HT1080 (cell line): ENCODE data around the gene IREB2. TPM values are rescaled to one million over a fixed set of nuclear protein-coding genes. Genes with fewer than 3 reads are reported as not detected.
A peak's percentile ranks its signal among the peaks of the same experiment; 100 is the strongest.
"Not testable (repeated sequence)": the region's sequence is repeated elsewhere in the genome, so short reads cannot be mapped to it uniquely, and the experiment has no call there.

Source experiments
- DNase-seq: peaks from one replicate; pipeline ENCODE4 v3.0.0-alpha.2; 2015; ENCODE audit warnings: low read depth
- total RNA-seq: library from RNA; depleted of rRNA; stranded (reverse); fragments of >200 nt; shearing (Covaris generic); gene quantifications from 2 replicates; pipeline ENCODE4 v1.2.3, GENCODE V29; 2014

The IREB2 gene
- total RNA-seq, 1 experiment from 2014 or later: 14.5 TPM

- no peak for DNase-seq
Observed at GRCh38 chr15:78434134-78434533, 3.9 kb upstream of the IREB2 start.

GRCh38 chr15:78434711-78435110, 3.3 kb upstream of the IREB2 start:
- not testable (repeated sequence) for DNase-seq

GRCh38 chr15:78437107-78437761, 782 bp upstream of the IREB2 start:
- DNase-seq: peak; percentile 13

- peak; percentile 21 for DNase-seq
Observed at GRCh38 chr15:78438619-78439285, 736 bp downstream of the IREB2 start.

DNA sequence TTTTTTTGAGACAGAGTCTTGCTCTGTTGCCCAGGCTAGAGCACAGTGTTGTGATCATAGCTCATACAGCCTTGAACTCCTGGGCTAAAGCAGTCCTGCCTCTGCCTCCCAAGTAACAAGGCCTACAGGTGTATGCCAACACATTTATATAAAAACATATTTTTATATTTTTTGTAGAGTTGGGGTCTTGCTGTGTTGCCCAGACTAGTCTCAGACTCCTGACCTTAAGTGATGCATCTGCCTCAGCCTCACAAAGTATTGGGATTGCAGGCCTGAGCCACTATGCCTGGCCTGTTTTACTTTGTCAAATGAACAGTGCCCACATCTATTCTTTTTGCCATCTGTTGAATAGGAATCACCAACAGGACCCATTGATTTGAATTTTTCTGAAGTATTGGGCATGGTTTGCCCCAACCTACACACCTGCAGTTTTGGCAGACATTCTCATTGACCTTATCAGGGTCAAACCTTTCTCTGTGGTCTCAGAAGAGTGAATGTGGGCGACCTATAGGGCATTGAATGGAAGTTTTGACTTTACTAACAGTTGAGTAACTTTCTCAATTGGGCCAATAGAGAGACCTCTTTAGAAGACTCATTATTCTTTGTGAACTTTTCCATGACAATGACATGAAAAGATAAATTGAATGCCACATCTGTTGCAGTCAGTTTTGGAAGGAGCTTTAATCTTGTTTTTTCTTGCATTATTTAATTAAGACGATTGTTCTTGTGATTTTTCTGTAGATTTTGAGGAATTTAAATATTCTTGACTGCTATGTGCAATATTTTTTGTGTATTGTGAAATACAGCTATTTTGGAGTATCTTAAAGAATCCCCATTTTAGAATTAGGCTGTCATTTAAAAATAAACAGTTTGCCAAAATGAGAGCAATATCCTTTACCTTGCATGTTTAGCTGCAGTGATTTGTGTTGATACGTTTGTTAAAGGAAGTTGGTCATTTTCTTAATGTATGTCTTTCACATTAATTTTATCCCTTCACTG, 2.7 kb downstream of the IREB2 start:
- DNase-seq: no peak

DNA sequence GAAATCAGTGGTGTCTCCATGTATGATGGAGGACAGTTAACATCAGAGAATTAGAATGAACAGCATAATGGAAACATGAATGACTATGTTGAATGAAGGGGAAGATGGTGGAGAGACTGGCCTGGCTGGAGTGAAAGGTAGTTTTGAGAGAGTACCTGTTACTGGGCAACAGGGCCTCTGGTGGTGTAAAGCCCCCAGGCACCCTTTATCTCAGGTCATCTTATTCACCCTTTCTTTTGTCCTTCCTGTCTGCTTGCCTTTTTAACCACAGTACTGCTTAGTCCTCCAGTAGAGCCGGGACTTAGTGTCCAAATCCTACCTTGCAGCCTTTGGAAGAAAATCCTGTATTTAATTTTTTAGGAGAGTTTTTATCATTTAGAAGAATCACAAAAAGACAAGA, 6.2 kb downstream of the IREB2 start:
- DNase-seq: no peak

- DNase-seq: no peak
Observed at GRCh38 chr15:78445875-78446274, 7.9 kb downstream of the IREB2 start.

DNA sequence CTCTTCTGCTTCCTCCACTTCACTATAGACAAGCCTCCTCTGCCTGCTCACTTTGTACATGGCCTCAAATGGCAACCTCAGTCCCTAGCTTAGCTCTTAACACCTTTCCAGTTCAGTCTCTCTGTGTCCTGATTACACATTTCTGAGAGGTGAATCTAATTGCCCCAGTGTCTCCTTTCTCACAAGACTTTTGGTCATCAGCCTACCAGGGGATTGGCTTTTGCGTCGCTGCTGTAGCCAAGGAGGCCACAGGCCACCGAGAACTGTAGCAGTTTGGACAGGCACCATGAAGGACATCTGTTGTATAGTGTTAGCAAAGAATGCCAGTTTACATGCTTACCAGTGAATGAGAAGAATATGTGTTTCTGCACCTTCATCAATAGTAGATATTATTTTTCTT, 8.5 kb downstream of the IREB2 start:
- DNase-seq: no peak

DNA sequence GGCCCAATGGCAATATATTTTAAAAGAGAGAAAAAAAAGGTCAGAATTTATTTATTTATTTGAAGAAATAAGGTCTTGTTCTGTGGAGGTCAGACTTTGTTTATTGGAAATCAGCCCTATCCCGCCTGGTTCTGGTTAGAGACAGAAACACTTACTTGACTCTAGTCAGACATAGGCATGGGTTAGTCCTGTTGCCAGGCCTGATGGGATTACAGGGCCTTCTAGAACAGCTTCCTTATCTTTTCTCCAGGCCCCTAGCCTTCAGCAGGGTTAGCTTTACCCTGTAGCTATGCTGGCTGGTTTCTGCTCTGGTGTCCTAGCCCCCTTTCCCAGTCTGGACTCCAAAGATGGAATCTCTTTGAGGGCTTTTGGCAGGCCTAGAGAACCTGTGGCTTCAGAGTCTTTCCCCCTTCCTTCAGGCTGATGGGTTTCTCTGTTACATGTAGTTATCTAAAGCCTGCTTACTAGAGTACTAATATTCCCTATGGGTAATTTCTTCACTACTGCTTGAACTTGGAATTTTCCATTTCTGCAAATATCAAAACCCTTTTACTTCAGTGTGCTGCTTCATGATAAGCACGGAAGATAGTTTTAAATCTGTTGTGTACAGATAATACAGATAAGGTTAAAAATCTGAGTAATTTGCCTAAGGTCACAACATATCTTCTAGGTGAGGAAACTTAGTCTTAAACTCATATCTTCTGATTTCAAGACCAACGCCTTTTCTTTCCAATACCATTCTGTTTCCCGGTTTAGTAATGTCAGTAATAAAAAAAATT, 10.6 kb downstream of the IREB2 start:
- DNase-seq: no peak

DNA sequence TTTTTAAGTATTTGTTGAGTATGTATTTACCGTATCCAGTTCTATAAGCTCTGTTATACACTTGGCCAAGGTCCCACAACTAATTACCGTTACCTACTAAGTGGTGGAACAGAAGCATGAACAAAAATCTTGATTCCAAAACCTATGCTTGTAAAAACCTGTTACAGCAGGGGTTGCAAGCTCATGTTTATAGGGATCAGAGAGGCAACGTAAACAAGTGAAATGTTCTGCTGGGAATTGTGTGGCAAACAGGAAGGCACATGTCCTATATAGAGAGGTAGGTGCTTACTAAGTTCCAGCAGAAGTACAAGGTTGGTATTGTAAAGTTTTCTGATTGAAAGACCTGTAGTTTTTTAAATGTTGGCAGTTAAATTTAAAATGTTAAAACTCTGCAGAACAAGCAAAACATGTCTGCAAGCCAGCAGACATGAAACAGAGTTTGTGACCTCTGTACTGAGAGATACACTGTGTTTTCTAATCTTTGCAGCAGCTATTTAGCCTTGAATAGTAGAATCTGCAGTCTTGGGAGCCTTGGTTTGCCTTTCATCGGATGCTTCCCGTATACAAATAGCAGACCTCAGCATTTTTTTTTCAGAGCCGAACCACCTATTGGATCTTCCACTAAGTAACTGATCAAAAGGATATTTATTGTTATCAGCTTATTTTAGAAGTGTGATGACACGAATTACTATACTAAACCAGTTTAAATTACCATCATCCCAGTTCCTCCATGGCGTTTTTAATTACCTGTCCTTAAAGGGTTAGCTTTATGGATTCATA, 11.4 kb downstream of the IREB2 start:
- DNase-seq: no peak

- DNase-seq: no peak
Observed at GRCh38 chr15:78450285-78450858, 12.4 kb downstream of the IREB2 start.

- DNase-seq: no peak
Observed at GRCh38 chr15:78452485-78452884, 14.5 kb downstream of the IREB2 start.

- DNase-seq: no peak
Observed at GRCh38 chr15:78453447-78453846, 15.4 kb downstream of the IREB2 start.

GRCh38 chr15:78454992-78455391, 17.0 kb downstream of the IREB2 start:
- DNase-seq: no peak

GRCh38 chr15:78455749-78456148, 17.7 kb downstream of the IREB2 start:
- DNase-seq: no peak

- DNase-seq: no peak
Observed at GRCh38 chr15:78456426-78456825, 18.4 kb downstream of the IREB2 start.

DNA sequence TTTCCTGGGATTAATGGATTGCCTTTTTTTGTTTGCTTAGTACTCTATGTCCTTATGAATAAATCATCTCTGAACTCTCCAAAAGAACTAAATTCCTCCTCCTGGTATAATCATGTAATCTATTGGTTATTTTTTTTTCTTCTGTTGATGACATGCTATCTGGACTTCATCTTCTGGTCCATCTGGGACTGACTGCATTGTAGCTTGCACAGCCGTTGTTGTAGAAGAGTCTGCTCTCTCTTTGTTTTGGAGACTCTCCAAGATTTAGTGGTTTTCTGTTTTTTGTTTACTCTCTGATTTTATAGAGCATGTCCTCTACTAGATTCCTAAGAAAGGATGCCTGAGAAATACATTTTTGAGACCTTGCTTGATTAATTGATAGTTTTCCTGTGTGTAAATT, 19.1 kb downstream of the IREB2 start:
- no peak for DNase-seq

DNA sequence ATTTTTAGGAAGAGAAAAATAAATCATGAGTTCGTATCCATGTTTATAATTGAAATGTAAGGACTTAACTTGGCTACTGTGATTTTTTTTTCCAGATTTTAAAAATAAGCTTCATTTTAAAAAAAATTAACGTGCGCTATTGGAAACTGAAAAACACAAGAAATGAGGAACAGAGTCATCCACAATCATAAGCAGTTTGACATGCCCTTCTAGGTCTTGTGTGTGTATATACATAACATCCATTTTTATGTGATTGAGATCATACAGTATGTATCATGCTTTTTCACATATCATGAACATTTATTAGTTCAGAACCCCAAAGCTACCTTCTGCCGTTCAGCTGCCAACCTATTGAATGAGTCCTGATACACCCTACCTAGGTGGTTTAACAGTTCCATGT, 22.7 kb downstream of the IREB2 start:
- DNase-seq: no peak

DNA sequence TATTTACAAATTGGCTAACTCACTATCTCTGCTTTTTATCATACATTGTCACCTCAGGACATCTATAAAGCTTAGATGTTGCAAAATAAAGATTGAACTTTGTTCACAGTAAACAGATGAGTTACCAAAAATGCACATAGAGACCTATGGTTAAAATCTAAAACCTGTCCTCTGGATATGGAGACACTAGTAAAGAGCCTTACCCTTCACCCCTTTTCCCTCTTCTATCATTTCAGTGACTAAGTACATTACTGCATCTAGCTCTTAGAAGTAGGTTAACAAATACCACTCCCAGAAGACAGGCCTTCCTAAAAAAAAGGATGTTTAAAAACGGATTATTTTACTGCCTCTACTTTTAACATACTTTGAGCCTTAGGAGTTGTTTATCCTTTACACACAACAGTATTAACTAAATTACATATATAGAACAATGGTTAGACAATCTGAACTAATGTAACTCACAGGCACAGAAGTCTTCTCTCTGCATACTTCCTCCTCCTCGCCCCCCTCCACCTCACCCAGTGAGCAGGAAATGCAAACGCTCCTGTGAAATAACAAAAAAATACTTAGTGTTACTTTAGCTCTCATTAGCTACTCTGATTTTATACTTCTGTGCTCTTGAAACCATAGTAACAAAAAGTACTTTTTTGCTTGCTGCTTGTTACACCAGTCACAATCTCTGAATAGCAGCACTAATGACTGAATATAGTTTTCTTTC, 23.3 kb downstream of the IREB2 start:
- DNase-seq: no peak
